ENCODE results near the gene MIER3. TPM values are rescaled to one million over a fixed set of nuclear protein-coding genes. Genes with fewer than 3 reads are reported as not detected.

MIER3 gene
- total RNA-seq, 1 experiment from 2014 or later, result 26.3 TPM

- no peak for DNase-seq
- CTCF ChIA-PET, result no interaction called here
- peaks cover 17% of the 10 kb centered on the region for H3K36me3 Mint-ChIP-seq (ENCODE audit: insufficient read depth, unreplicated experiment)
Measured at GRCh38 chr5:56938858-56939257, 13.1 kb downstream of the MIER3 start.

DNA sequence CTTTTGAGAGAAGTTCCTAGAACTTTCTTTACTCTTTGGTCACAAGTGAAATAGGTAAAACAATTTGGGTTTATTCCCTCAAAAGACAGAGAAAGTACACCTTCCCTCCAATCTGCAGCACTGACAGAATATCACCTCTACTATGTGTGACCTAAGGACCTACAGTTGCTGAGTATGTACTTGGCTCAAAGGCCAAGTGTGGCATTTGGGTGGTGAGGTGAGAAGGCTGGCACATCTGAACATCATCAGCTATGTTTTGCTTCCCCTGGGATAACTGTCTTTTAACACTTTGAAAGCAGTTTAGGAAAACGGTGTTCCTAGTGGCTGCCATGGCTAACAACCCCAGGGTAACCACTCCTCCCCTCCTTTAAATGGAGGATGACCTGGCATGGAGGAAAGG lies 17.6 kb downstream of the MIER3 start:
- H3K27ac Mint-ChIP-seq (ENCODE audit: unreplicated experiment), result no peak overlapping the region
- H3K4me3 Mint-ChIP-seq (ENCODE audit: low read depth, unreplicated experiment), result no peak overlapping the region
- intact Hi-C loops (cut with micrococcal nuclease; ENCODE audit: unreplicated experiment), result no loop called here
- no peak for TF ChIP-seq CTCF (IDR thresholded peaks at IDR 0.05; ENCODE audit: unreplicated experiment)
- CTCF ChIA-PET, result no interaction called here
- peaks cover 17% of the 10 kb centered on the region for H3K36me3 Mint-ChIP-seq (ENCODE audit: insufficient read depth, unreplicated experiment)
- H3K4me1 Mint-ChIP-seq (ENCODE audit: low read depth, unreplicated experiment), result no peaks in the 10 kb centered on the region
- DNase-seq, result no peak
- no peaks in the 10 kb centered on the region for H3K27me3 Mint-ChIP-seq (ENCODE audit: unreplicated experiment)
- BruUV-seq (replicated peaks), result no TSS peak
- no peaks in the 10 kb centered on the region for H3K9me3 Mint-ChIP-seq (ENCODE audit: low read depth, unreplicated experiment)

More at GRCh38 chr5:56938858-56939257, 13.1 kb downstream of the MIER3 start:
- H3K4me1 Mint-ChIP-seq (ENCODE audit: low read depth, unreplicated experiment), result no peaks in the 10 kb centered on the region
- TF ChIP-seq CTCF (IDR thresholded peaks at IDR 0.05; ENCODE audit: unreplicated experiment), result no peak
- H3K4me3 Mint-ChIP-seq (ENCODE audit: low read depth, unreplicated experiment), result no peak overlapping the region
- H3K9me3 Mint-ChIP-seq (ENCODE audit: low read depth, unreplicated experiment), result no peaks in the 10 kb centered on the region
- no peaks in the 10 kb centered on the region for H3K27me3 Mint-ChIP-seq (ENCODE audit: unreplicated experiment)
- no peak overlapping the region for H3K27ac Mint-ChIP-seq (ENCODE audit: unreplicated experiment)
- no TSS peak for BruUV-seq (replicated peaks)
- intact Hi-C loops (cut with micrococcal nuclease; ENCODE audit: unreplicated experiment), result no loop called here

DNA sequence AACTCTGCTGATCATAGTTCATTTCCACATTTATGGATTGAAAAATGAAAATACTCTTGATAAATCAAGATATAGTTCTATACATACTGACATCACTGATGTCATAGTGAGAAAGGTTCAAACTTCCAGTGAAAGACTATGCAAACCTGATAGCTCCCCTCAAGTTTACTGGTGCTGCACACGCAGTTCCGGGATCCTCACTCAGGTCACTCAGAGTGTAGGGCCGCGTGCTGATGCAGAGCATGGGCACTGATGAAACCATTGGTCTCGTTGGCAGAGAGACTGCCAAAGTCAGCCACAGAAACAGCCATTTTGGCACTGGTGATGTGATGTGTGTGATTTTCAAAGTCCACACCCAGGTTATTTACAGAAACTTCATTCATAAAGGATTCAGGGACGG lies 29.0 kb downstream of the MIER3 start:
- no peak for TF ChIP-seq CTCF (IDR thresholded peaks at IDR 0.05; ENCODE audit: unreplicated experiment)
- intact Hi-C loops (cut with micrococcal nuclease; ENCODE audit: unreplicated experiment), result no loop called here
- no peak overlapping the region for H3K4me3 Mint-ChIP-seq (ENCODE audit: low read depth, unreplicated experiment)
- no peaks in the 10 kb centered on the region for H3K4me1 Mint-ChIP-seq (ENCODE audit: low read depth, unreplicated experiment)
- CTCF ChIA-PET, result no interaction called here
- no peaks in the 10 kb centered on the region for H3K9me3 Mint-ChIP-seq (ENCODE audit: low read depth, unreplicated experiment)
- H3K27me3 Mint-ChIP-seq (ENCODE audit: unreplicated experiment), result no peaks in the 10 kb centered on the region
- BruUV-seq (replicated peaks), result no TSS peak
- peaks cover 14% of the 10 kb centered on the region for H3K36me3 Mint-ChIP-seq (ENCODE audit: insufficient read depth, unreplicated experiment)
- no peak overlapping the region for H3K27ac Mint-ChIP-seq (ENCODE audit: unreplicated experiment)
- DNase-seq, result no peak

- H3K27me3 Mint-ChIP-seq (ENCODE audit: unreplicated experiment), result no peaks in the 10 kb centered on the region
- BruUV-seq (replicated peaks), result no TSS peak
- no peak for DNase-seq
- H3K4me1 Mint-ChIP-seq (ENCODE audit: low read depth, unreplicated experiment), result no peaks in the 10 kb centered on the region
- intact Hi-C loops (cut with micrococcal nuclease; ENCODE audit: unreplicated experiment), result no loop called here
- peaks cover 6% of the 10 kb centered on the region for H3K36me3 Mint-ChIP-seq (ENCODE audit: insufficient read depth, unreplicated experiment)
- CTCF ChIA-PET, result interaction anchor here (0.5 kb wide), 1 partner anchor 1613 kb away, joined by 4 read pairs; the partner anchor contains the start of gene DHX29
- no peak overlapping the region for H3K27ac Mint-ChIP-seq (ENCODE audit: unreplicated experiment)
- no peaks in the 10 kb centered on the region for H3K9me3 Mint-ChIP-seq (ENCODE audit: low read depth, unreplicated experiment)
- no peak overlapping the region for H3K4me3 Mint-ChIP-seq (ENCODE audit: low read depth, unreplicated experiment)
- TF ChIP-seq CTCF (IDR thresholded peaks at IDR 0.05; ENCODE audit: unreplicated experiment), result no peak
Measured at GRCh38 chr5:56919942-56920662, 31.8 kb downstream of the MIER3 start.

Measured in Calu3 (cell line).